ENCODE data around the gene FLYWCH2.

FLYWCH2 gene

DNA sequence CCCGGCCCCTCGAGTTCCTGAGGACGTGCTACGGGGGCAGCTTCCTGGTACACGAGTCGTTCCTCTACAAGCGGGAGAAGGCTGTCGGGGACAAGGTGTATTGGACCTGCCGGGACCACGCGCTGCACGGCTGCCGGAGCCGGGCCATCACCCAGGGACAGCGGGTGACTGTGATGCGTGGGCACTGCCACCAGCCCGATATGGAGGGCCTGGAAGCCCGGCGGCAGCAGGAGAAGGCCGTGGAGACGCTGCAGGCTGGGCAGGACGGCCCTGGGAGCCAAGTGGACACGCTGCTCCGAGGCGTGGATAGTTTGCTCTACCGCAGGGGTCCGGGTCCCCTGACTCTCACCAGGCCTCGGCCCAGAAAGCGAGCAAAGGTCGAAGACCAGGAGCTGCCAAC is 50.1 kb downstream of the FLYWCH2 start:
- H3F3A ChIP-seq (ENCODE audit: insufficient read depth), result no peaks in the 10 kb centered on the region
- no peak overlapping the region for H3K27ac ChIP-seq (ENCODE audit: low read depth, low read length)
- H3K9me2 ChIP-seq (replicated peaks; ENCODE audit: insufficient read depth, low read length), result no peaks in the 10 kb centered on the region
- no peaks in the 10 kb centered on the region for H3K36me3 ChIP-seq (ENCODE audit: low read length)
- H3K9me3 ChIP-seq (ENCODE audit: insufficient read depth, low read length), result no peaks in the 10 kb centered on the region
- no peaks in the 10 kb centered on the region for H4K20me1 ChIP-seq (ENCODE audit: low read depth, low read length)
- no peaks in the 10 kb centered on the region for H3K79me2 ChIP-seq (ENCODE audit: insufficient read depth, low read length)
- H3K4me2 ChIP-seq (ENCODE audit: low read depth, low read length, poor library complexity, severe bottlenecking), result no peak overlapping the region
- no peak overlapping the region for H3K4me3 ChIP-seq (ENCODE audit: insufficient read depth, low read length, poor library complexity, severe bottlenecking)
- no peak overlapping the region for H2AFZ ChIP-seq (ENCODE audit: low read depth, low read length, severe bottlenecking)
- TF ChIP-seq, protein P1, sequence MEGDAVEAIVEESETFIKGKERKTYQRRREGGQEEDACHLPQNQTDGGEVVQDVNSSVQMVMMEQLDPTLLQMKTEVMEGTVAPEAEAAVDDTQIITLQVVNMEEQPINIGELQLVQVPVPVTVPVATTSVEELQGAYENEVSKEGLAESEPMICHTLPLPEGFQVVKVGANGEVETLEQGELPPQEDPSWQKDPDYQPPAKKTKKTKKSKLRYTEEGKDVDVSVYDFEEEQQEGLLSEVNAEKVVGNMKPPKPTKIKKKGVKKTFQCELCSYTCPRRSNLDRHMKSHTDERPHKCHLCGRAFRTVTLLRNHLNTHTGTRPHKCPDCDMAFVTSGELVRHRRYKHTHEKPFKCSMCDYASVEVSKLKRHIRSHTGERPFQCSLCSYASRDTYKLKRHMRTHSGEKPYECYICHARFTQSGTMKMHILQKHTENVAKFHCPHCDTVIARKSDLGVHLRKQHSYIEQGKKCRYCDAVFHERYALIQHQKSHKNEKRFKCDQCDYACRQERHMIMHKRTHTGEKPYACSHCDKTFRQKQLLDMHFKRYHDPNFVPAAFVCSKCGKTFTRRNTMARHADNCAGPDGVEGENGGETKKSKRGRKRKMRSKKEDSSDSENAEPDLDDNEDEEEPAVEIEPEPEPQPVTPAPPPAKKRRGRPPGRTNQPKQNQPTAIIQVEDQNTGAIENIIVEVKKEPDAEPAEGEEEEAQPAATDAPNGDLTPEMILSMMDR (IDR thresholded peaks at IDR 0.05; ENCODE audit: insufficient read depth, low read length, poor library complexity, severe bottlenecking), result no peak
- TF ChIP-seq EZH2phosphoT487 (conservative IDR thresholded peaks at IDR 0.05; ENCODE audit: low read length), result no peak
- no peaks in the 10 kb centered on the region for H3K27me3 ChIP-seq (ENCODE audit: low read length)
- no peak overlapping the region for H3K9ac ChIP-seq (ENCODE audit: low read length)

DNA sequence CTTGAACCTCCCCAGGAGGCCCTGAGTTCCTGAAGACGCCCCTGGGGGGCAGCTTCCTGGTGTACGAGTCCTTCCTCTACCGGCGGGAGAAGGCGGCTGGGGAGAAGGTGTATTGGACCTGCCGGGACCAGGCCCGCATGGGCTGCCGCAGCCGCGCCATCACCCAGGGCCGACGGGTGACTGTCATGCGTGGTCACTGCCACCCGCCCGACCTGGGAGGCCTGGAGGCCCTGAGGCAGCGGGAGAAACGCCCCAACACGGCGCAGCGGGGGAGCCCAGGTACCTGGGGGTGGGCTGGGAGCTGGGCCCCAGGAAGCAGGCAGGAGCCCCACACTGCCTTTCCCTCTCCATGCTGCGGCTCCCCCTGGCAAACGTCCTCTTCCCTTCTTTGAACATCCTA is 50.7 kb downstream of the FLYWCH2 start:
- H3K27ac ChIP-seq (ENCODE audit: low read depth, low read length), result no peak overlapping the region
- TF ChIP-seq EZH2phosphoT487 (conservative IDR thresholded peaks at IDR 0.05; ENCODE audit: low read length), result no peak
- TF ChIP-seq, protein P1 (IDR thresholded peaks at IDR 0.05; ENCODE audit: insufficient read depth, low read length, poor library complexity, severe bottlenecking), result no peak
- no peak overlapping the region for H3K4me2 ChIP-seq (ENCODE audit: low read depth, low read length, poor library complexity, severe bottlenecking)
- no peaks in the 10 kb centered on the region for H3K27me3 ChIP-seq (ENCODE audit: low read length)
- H3K4me3 ChIP-seq (ENCODE audit: insufficient read depth, low read length, poor library complexity, severe bottlenecking), result no peak overlapping the region
- H3K9ac ChIP-seq (ENCODE audit: low read length), result no peak overlapping the region
- H3K79me2 ChIP-seq (ENCODE audit: insufficient read depth, low read length), result no peaks in the 10 kb centered on the region
- H3K9me3 ChIP-seq (ENCODE audit: insufficient read depth, low read length), result no peaks in the 10 kb centered on the region
- H3F3A ChIP-seq (ENCODE audit: insufficient read depth), result no peaks in the 10 kb centered on the region
- H3K9me2 ChIP-seq (replicated peaks; ENCODE audit: insufficient read depth, low read length), result no peaks in the 10 kb centered on the region
- H3K36me3 ChIP-seq (ENCODE audit: low read length), result no peaks in the 10 kb centered on the region
- H4K20me1 ChIP-seq (ENCODE audit: low read depth, low read length), result no peaks in the 10 kb centered on the region
- no peak overlapping the region for H2AFZ ChIP-seq (ENCODE audit: low read depth, low read length, severe bottlenecking)

DNA sequence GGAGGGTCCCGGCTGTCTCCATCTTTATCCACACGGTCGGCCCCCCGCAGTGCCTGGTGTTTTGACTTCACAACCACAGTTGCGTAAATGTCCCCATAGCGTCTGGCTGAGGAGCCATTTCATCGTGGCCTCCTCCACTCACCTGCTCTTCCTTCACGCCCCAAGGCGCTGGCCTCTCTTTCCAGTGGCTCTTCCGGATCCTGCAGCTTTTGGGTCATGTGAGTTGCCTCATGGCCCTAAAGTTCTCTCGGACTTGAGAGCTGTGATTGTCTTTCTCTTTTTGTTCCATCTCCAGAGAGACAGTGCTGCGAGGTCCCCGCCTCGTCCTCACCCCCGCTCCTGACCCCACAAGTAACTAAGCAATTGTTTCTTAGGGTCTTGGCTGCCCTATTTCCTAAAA is 51.4 kb downstream of the FLYWCH2 start:
- Histone ChIP-seq H3K36me3 (ENCODE audit: low read length) (no peaks in the 10 kb centered on the region), H3K9me2 (replicated peaks; ENCODE audit: insufficient read depth, low read length) (no peaks in the 10 kb centered on the region), H3K79me2 (ENCODE audit: insufficient read depth, low read length) (no peaks in the 10 kb centered on the region), H3K27ac (ENCODE audit: low read depth, low read length) (no peak overlapping the region), H3K4me3 (ENCODE audit: insufficient read depth, low read length, poor library complexity, severe bottlenecking) (no peak overlapping the region), H3K9ac (ENCODE audit: low read length) (no peak overlapping the region), H2AFZ (ENCODE audit: low read depth, low read length, severe bottlenecking) (no peak overlapping the region), H3K9me3 (ENCODE audit: insufficient read depth, low read length) (no peaks in the 10 kb centered on the region), H3K4me2 (ENCODE audit: low read depth, low read length, poor library complexity, severe bottlenecking) (no peak overlapping the region), H3K27me3 (ENCODE audit: low read length) (no peaks in the 10 kb centered on the region), H3F3A (ENCODE audit: insufficient read depth) (no peaks in the 10 kb centered on the region), H4K20me1 (ENCODE audit: low read depth, low read length) (no peaks in the 10 kb centered on the region)
- no peak for TF ChIP-seq EZH2phosphoT487 (conservative IDR thresholded peaks at IDR 0.05; ENCODE audit: low read length)
- TF ChIP-seq, protein P1 (IDR thresholded peaks at IDR 0.05; ENCODE audit: insufficient read depth, low read length, poor library complexity, severe bottlenecking), result no peak
